H1 (cell line): ENCODE data around the gene BORCS6. TPM values are rescaled to one million over a fixed set of nuclear protein-coding genes. Genes with fewer than 3 reads are reported as not detected.

Experiments used
- CTCF ChIA-PET: fragments of 300-600 bp; sonication (Branson Sonifier 250); formaldehyde crosslinking; loops from one replicate; lab custom pipeline; 2021; ENCODE audit not compliant: partially characterized antibody; lab: Charles Lee
- POLR2A ChIA-PET: fragments of 300-600 bp; sonication (Branson Sonifier 250); formaldehyde crosslinking; loops from one replicate; lab custom pipeline; 2021; ENCODE audit warnings: inconsistent platforms; ENCODE audit not compliant: partially characterized antibody; lab: Charles Lee
- DNase-seq, 2 experiments: peaks; one replicate each; pipeline versions ENCODE4 v3.0.0 to v3.0.0-alpha.2; 2010 to 2022; ENCODE audit warnings: low spot score in 2 of 2, low read depth in 1 of 2, mixed read lengths in 1 of 2
- FAIRE-seq: peaks from 2 replicates; lab custom pipeline; 2011; peaks lifted over from hg19 to GRCh38; lab: Jason Lieb, UNC
- H2AFZ ChIP-seq: 2 replicates; pipeline ENCODE4 v1.8.1; 2012; ENCODE audit warnings: low read length, inconsistent platforms
- H2AK5ac ChIP-seq: 2 replicates; pipeline ENCODE4 v1.6.1; 2013; ENCODE audit warnings: low read depth, low read length
- H2BK120ac ChIP-seq: replicated peaks from 2 replicates; pipeline ENCODE3; 2013; ENCODE audit warnings: low read depth, low read length, inconsistent platforms
- H2BK12ac ChIP-seq: 2 replicates; pipeline ENCODE4 v1.6.1; 2013; ENCODE audit warnings: low read depth, low read length
- H2BK15ac ChIP-seq: 2 replicates; pipeline ENCODE4 v1.6.1; 2013; ENCODE audit warnings: low read length
- H2BK20ac ChIP-seq: 2 replicates; pipeline ENCODE4 v1.6.1; 2013; ENCODE audit warnings: low read length
- H2BK5ac ChIP-seq: 2 replicates; pipeline ENCODE4 v1.6.1; 2013; ENCODE audit warnings: low read depth, low read length
- H3K14ac ChIP-seq: 2 replicates; pipeline ENCODE4 v1.6.1; 2013; ENCODE audit warnings: inconsistent platforms; ENCODE audit not compliant: insufficient read length
- H3K18ac ChIP-seq: 2 replicates; pipeline ENCODE4 v1.6.1; 2013; ENCODE audit warnings: low read length; ENCODE audit errors: extremely low read depth
- H3K23ac ChIP-seq: 2 replicates; pipeline ENCODE4 v1.6.1; 2013; ENCODE audit warnings: inconsistent platforms; ENCODE audit not compliant: insufficient read length
- H3K23me2 ChIP-seq: 2 replicates; pipeline ENCODE4 v1.6.1; 2013; ENCODE audit warnings: low read depth, low read length
- H3K27ac ChIP-seq: 2 replicates; pipeline ENCODE4 v1.6.1; 2011; ENCODE audit warnings: low read depth, low read length, inconsistent platforms
- H3K27me3 ChIP-seq, 4 experiments: replicated peaks in 1 of 4; 1 replicate in 1 of 4; 2 replicates in 3 of 4; pipeline versions ENCODE4 v1.6.1 to v1.8.1; 2011 to 2013; ENCODE audit warnings: low read length in 3 of 4, mild to moderate bottlenecking in 3 of 4, inconsistent platforms in 2 of 4, mixed read lengths in 2 of 4, moderate library complexity in 1 of 4; ENCODE audit not compliant: control insufficient read depth in 3 of 4, insufficient read depth in 3 of 4; ENCODE audit errors: extremely low read depth in 1 of 4
- H3K36me3 ChIP-seq, 4 experiments: 2 replicates each; pipeline versions ENCODE4 v1.6.1 to v1.8.1; 2011 to 2013; ENCODE audit warnings: mild to moderate bottlenecking in 4 of 4, low read length in 3 of 4, moderate library complexity in 2 of 4, control low read depth in 1 of 4, inconsistent platforms in 1 of 4; ENCODE audit not compliant: insufficient read depth in 4 of 4, control insufficient read depth in 2 of 4
- H3K4ac ChIP-seq: replicated peaks from 2 replicates; pipeline ENCODE3; 2013; ENCODE audit warnings: low read length, low read depth, mixed read lengths, inconsistent platforms; ENCODE audit not compliant: insufficient read length
- H3K4me1 ChIP-seq, 4 experiments: replicated peaks in 1 of 4; 1 replicate in 1 of 4; 2 replicates in 3 of 4; pipeline versions ENCODE4 v1.6.1 to v1.8.1; 2011 to 2013; ENCODE audit warnings: low read length in 3 of 4, inconsistent platforms in 2 of 4, mixed read lengths in 1 of 4; ENCODE audit not compliant: insufficient read depth in 4 of 4, control insufficient read depth in 3 of 4
- H3K4me2 ChIP-seq, 2 experiments: 2 replicates each; pipeline versions ENCODE4 v1.6.1 to v1.8.1; 2011 to 2013; ENCODE audit warnings: low read depth in 2 of 2, low read length in 2 of 2, control low read depth in 1 of 2, inconsistent platforms in 1 of 2, mild to moderate bottlenecking in 1 of 2; ENCODE audit not compliant: insufficient read depth in 1 of 2
- H3K4me3 ChIP-seq, 4 experiments: fragments of 200-600, 300-600 bp in 1 of 4; sonication (generic), shearing (Covaris generic), sonication (Bioruptor Twin) in 1 of 4; 2 replicates each; pipeline versions ENCODE4 v1.5.1 to v1.8.1; 2011 to 2016; ENCODE audit warnings: low read length in 4 of 4, low read depth in 3 of 4, control low read depth in 2 of 4, inconsistent platforms in 2 of 4, mild to moderate bottlenecking in 2 of 4, mixed read lengths in 1 of 4, moderate library complexity in 1 of 4; ENCODE audit not compliant: insufficient read depth in 2 of 4; ENCODE audit errors: extremely low read depth in 1 of 4
- H3K56ac ChIP-seq: replicated peaks from 2 replicates; pipeline ENCODE3; 2013; ENCODE audit warnings: low read depth, mild to moderate bottlenecking, mixed read lengths, low read length, inconsistent platforms; ENCODE audit not compliant: insufficient read length
- H3K79me1 ChIP-seq: 2 replicates; pipeline ENCODE4 v1.6.1; 2013; ENCODE audit warnings: low read depth, low read length, control low read depth
- H3K79me2 ChIP-seq, 2 experiments: 2 replicates each; pipeline versions ENCODE4 v1.6.1 to v1.8.1; 2012 to 2013; ENCODE audit warnings: low read length in 2 of 2, mild to moderate bottlenecking in 2 of 2, inconsistent platforms in 1 of 2; ENCODE audit not compliant: insufficient read depth in 2 of 2, control insufficient read depth in 1 of 2
- H3K9ac ChIP-seq, 4 experiments: replicated peaks in 1 of 4; 1 replicate in 1 of 4; 2 replicates in 3 of 4; pipeline versions ENCODE4 v1.6.1 to v1.8.1; 2011 to 2013; ENCODE audit warnings: low read depth in 3 of 4, low read length in 3 of 4, control low read depth in 2 of 4, mild to moderate bottlenecking in 2 of 4, moderate library complexity in 2 of 4, inconsistent platforms in 1 of 4; ENCODE audit errors: extremely low read depth in 1 of 4
- H3K9me3 ChIP-seq, 2 experiments: 2 replicates each; pipeline versions ENCODE4 v1.6.1 to v1.8.1; 2012 to 2013; ENCODE audit warnings: mild to moderate bottlenecking in 2 of 2, moderate library complexity in 2 of 2, control low read depth in 1 of 2, inconsistent platforms in 1 of 2, low read depth in 1 of 2, low read length in 1 of 2, mixed read lengths in 1 of 2; ENCODE audit not compliant: insufficient read depth in 2 of 2
- H4K20me1 ChIP-seq, 2 experiments: replicated peaks in 1 of 2; 2 replicates each; pipeline versions ENCODE3 to v1.8.1; 2011 to 2013; ENCODE audit warnings: inconsistent platforms in 2 of 2, low read length in 2 of 2, mild to moderate bottlenecking in 1 of 2; ENCODE audit not compliant: insufficient read depth in 2 of 2, control insufficient read depth in 1 of 2
- H4K5ac ChIP-seq: 2 replicates; pipeline ENCODE4 v1.6.1; 2013; ENCODE audit warnings: low read length, low read depth, mixed read lengths, inconsistent platforms; ENCODE audit not compliant: insufficient read length
- H4K8ac ChIP-seq: 2 replicates; pipeline ENCODE4 v1.8.0; 2013; ENCODE audit warnings: mild to moderate bottlenecking, moderate library complexity, low read length, inconsistent platforms; ENCODE audit not compliant: insufficient read depth; ENCODE audit errors: extremely low read depth
- H4K91ac ChIP-seq: replicated peaks from 2 replicates; pipeline ENCODE3; 2013; ENCODE audit warnings: low read length, mixed read lengths, inconsistent platforms; ENCODE audit not compliant: insufficient read length
- CHD1 ChIP-seq: IDR thresholded peaks from 2 replicates; pipeline ENCODE4 v1.6.1; 2012; ENCODE audit warnings: low read depth, low read length, improper control_type of control experiment
- KDM4A ChIP-seq: IDR thresholded peaks from one replicate; pipeline ENCODE4 v1.7.1; 2012; ENCODE audit warnings: low read depth, mild to moderate bottlenecking, moderate library complexity, low read length, inconsistent platforms; ENCODE audit not compliant: severe bottlenecking
- RBBP5 ChIP-seq: IDR thresholded peaks from 2 replicates; pipeline ENCODE4 v1.7.1; 2012; ENCODE audit warnings: low read depth, mild to moderate bottlenecking, inconsistent platforms, low read length, moderate library complexity, borderline replicate concordance
- WGBS, 2 experiments: shearing (Covaris generic) in 1 of 2; methylation state at CpG; one replicate each; pipeline versions ENCODE4 v1.1.6 to v1.1.7; 2013 to 2015; ENCODE audit warnings: low lambda C conversion rate in 2 of 2, mixed read lengths in 2 of 2, inconsistent platforms in 1 of 2, low coverage in 1 of 2, missing lambda C conversion rate in 1 of 2; ENCODE audit not compliant: insufficient replicate concordance in 2 of 2, insufficient coverage in 1 of 2, insufficient read length in 1 of 2; ENCODE audit errors: extremely low coverage in 1 of 2, missing lambda C conversion rate in 1 of 2; 5-methylcytosine and 5-hydroxymethylcytosine counted together
- polyA plus RNA-seq, 7 experiments: library from polyadenylated mRNA; depleted of rRNA in 3 of 7; stranded (reverse) in 5 of 7; unstranded in 2 of 7; fragments of >200 nt in 5 of 7; fragments of 200-250 nt in 2 of 7; gene quantifications; 1 replicate in 5 of 7; 2 replicates in 1 of 7; 4 replicates in 1 of 7; pipeline versions ENCODE4 v1.2.1 to v1.2.3, GENCODE V29; 2011 to 2013; ENCODE audit warnings: missing spikeins in 2 of 7, mixed read lengths in 2 of 7
- total RNA-seq: library from RNA; stranded (reverse); fragmentation: NEBNext Ultra II Directional; extraction: Animal tissue kit (Norgen Biotek cat#: 25700); gene quantifications from 2 replicates; pipeline ENCODE4 v1.2.1, GENCODE V29; 2021

BORCS6 gene
- total and polyA plus RNA-seq, 2 of the 8 experiments (the other 6 are each of a cell fraction or from before 2014, with no cell fraction given): 3.3 to 3.6 TPM

GRCh38 chr17:8151641-8152111 is 38.3 kb downstream of the BORCS6 start:
- Histone ChIP-seq H3K27me3 (no peaks in the 10 kb centered on the region), H3K4me3 (peak overlapping the region; percentile 79 to 93 (median 84)), H3K4me2 (peak overlapping the region; percentile 100), H2BK5ac (no peak overlapping the region), H3K9me3 (no peaks in the 10 kb centered on the region), H2AFZ (no peak overlapping the region), H3K23me2 (peaks cover 17% of the 10 kb centered on the region), H3K23ac (no peak overlapping the region), H2BK120ac (no peak overlapping the region), H2AK5ac (0 out of 2 replicates have a peak overlapping the region, but pooled peaks have one; percentile 33), H4K5ac (no peak overlapping the region), H2BK12ac (peak overlapping the region; percentile 68; the same call in 1 of the 2 replicates), H3K18ac (peak overlapping the region; percentile 60; the same call in 1 of the 2 replicates), H4K91ac (no peak overlapping the region), H3K14ac (no peak overlapping the region), H3K27ac (no peak overlapping the region), H4K8ac (peak overlapping the region; percentile 40; the same call in 1 of the 2 replicates), H3K79me2 (peaks cover 0 to 5% of the 10 kb centered on the region in 2 experiments; a peak in 1 of 4 replicates), H3K56ac (no peak overlapping the region), H2BK15ac (no peak overlapping the region), H3K4ac (peak overlapping the region; percentile 36), H2BK20ac (no peak overlapping the region), H3K9ac (peak overlapping the region; percentile 43 to 92 (median 73)), H3K36me3 (peaks cover 13 to 28% (median 20%) of the 10 kb centered on the region in 4 experiments; a peak in 7 of 8 replicates), H4K20me1 (peaks cover 0 to 24% of the 10 kb centered on the region in 2 experiments), H3K4me1 (peaks cover 12 to 31% (median 19%) of the 10 kb centered on the region in 4 experiments), H3K79me1 (peaks cover 7% of the 10 kb centered on the region; the same call in 1 of the 2 replicates)
- 2% methylated on average over 19 of the region's 22 CpGs; no CpG with 5 or more reads in 1 of the 2 experiments for WGBS, 2 experiments
- ChIA-PET POLR2A (interaction anchor here (0.9 to 6.4 kb wide), 10 partner anchors 9 to 39 kb away, joined by 3 to 62 read pairs (median 4); partner anchors contain the start of genes ALOXE3, BORCS6 and VAMP2), CTCF (interaction anchor here (0.7 kb wide), 1 partner anchor 161 kb away, joined by 3 read pairs; no protein-coding TSS in a partner anchor)
- TF ChIP-seq RBBP5: 0 out of 2 replicates have a peak, but pooled peaks have one; percentile 11
- TF ChIP-seq CHD1: no peak
- peak; percentile 21 for TF ChIP-seq KDM4A
- DNase-seq (no peak), FAIRE-seq (no peak)
